Muscle layer of colon (tissue), 2 donors: ENCODE measurements around the gene MTHFD1L.
"Not testable (repeated sequence)": the region's sequence is repeated elsewhere in the genome, so short reads cannot be mapped to it uniquely, and the experiment has no call there.

Source experiments
- H3K27ac ChIP-seq: one replicate; pipeline ENCODE4 v1.7.0; 2013; ENCODE audit warnings: low read depth, mild to moderate bottlenecking, low read length, moderate library complexity
- H3K27me3 ChIP-seq, 2 donors: one replicate each; pipeline ENCODE4 v1.7.0; 2013; ENCODE audit warnings: low read length in 2 of 2, mild to moderate bottlenecking in 2 of 2; ENCODE audit not compliant: insufficient read depth in 2 of 2, control insufficient read depth in 1 of 2
- H3K36me3 ChIP-seq: one replicate; pipeline ENCODE4 v1.7.0; 2013; ENCODE audit warnings: mild to moderate bottlenecking, low read length; ENCODE audit not compliant: insufficient read depth
- H3K4me1 ChIP-seq: one replicate; pipeline ENCODE4 v1.7.0; 2013; ENCODE audit warnings: mild to moderate bottlenecking, low read length; ENCODE audit not compliant: insufficient read depth
- H3K4me3 ChIP-seq, 2 donors: one replicate each; pipeline ENCODE4 v1.7.0; 2013; ENCODE audit warnings: low read length in 2 of 2, low read depth in 1 of 2, mild to moderate bottlenecking in 1 of 2, moderate library complexity in 1 of 2
- H3K9ac ChIP-seq: one replicate; pipeline ENCODE4 v1.7.0; 2013; ENCODE audit warnings: low read length
- H3K9me3 ChIP-seq: one replicate; pipeline ENCODE4 v1.7.0; 2013; ENCODE audit warnings: mild to moderate bottlenecking, low read length
- donor health status: abdominal sarcoma.
- donor health status: Adenocarcinoma of cecum.

MTHFD1L gene

GRCh38 chr6:151125651-151126416 is 260.3 kb downstream of the MTHFD1L start:
- not testable (repeated sequence) for H3K27me3 ChIP-seq, H3K4me3 ChIP-seq, H3K9me3 ChIP-seq, H3K36me3 ChIP-seq, H3K9ac ChIP-seq
- Histone ChIP-seq H3K27ac (peak overlapping the region; percentile 29), H3K4me1 (peaks cover 19% of the 10 kb centered on the region)

GRCh38 chr6:151126417-151126724 is 260.9 kb downstream of the MTHFD1L start:
- not testable (repeated sequence) for H3K9ac ChIP-seq, H3K36me3 ChIP-seq, H3K27ac ChIP-seq, H3K9me3 ChIP-seq, H3K4me3 ChIP-seq, H3K27me3 ChIP-seq
- H3K4me1 ChIP-seq, result peaks cover 19% of the 10 kb centered on the region

- not testable (repeated sequence) for H3K4me3 ChIP-seq, H3K9me3 ChIP-seq, H3K27ac ChIP-seq, H3K36me3 ChIP-seq, H3K27me3 ChIP-seq, H3K9ac ChIP-seq
- H3K4me1 ChIP-seq, result peaks cover 13% of the 10 kb centered on the region
Observed at GRCh38 chr6:151127133-151127798, 261.8 kb downstream of the MTHFD1L start.

GRCh38 chr6:151128763-151129370 is 263.4 kb downstream of the MTHFD1L start:
- Histone ChIP-seq H3K9me3 (no peaks in the 10 kb centered on the region), H3K4me1 (peaks cover 12% of the 10 kb centered on the region), H3K36me3 (no peaks in the 10 kb centered on the region), H3K9ac (no peak overlapping the region), H3K27me3 (no peaks in the 10 kb centered on the region), H3K27ac (no peak overlapping the region), H3K4me3 (no peak overlapping the region)

- no peaks in the 10 kb centered on the region for H3K36me3 ChIP-seq
- no peak overlapping the region for H3K27ac ChIP-seq
- H3K4me3 ChIP-seq, result no peak overlapping the region
- no peaks in the 10 kb centered on the region for H3K9me3 ChIP-seq
- H3K4me1 ChIP-seq, result peaks cover 8% of the 10 kb centered on the region
- H3K9ac ChIP-seq, result no peak overlapping the region
- no peaks in the 10 kb centered on the region for H3K27me3 ChIP-seq
Observed at GRCh38 chr6:151130329-151130728, 264.8 kb downstream of the MTHFD1L start.

GRCh38 chr6:151131324-151132007 is 266.0 kb downstream of the MTHFD1L start:
- no peaks in the 10 kb centered on the region for H3K36me3 ChIP-seq
- H3K4me1 ChIP-seq, result no peaks in the 10 kb centered on the region
- no peak overlapping the region for H3K9ac ChIP-seq
- H3K27me3 ChIP-seq, result no peaks in the 10 kb centered on the region
- no peaks in the 10 kb centered on the region for H3K9me3 ChIP-seq
- H3K4me3 ChIP-seq, result no peak overlapping the region
- no peak overlapping the region for H3K27ac ChIP-seq

- H3K36me3 ChIP-seq, result no peaks in the 10 kb centered on the region
- no peak overlapping the region for H3K9ac ChIP-seq
- H3K4me3 ChIP-seq, result peak overlapping the region in 1 of 2 donors; percentile 19
- H3K27ac ChIP-seq, result no peak overlapping the region
- H3K4me1 ChIP-seq, result no peaks in the 10 kb centered on the region
- H3K9me3 ChIP-seq, result no peaks in the 10 kb centered on the region
- no peaks in the 10 kb centered on the region for H3K27me3 ChIP-seq
Observed at GRCh38 chr6:151136141-151136755, 270.7 kb downstream of the MTHFD1L start.

- H3K27ac ChIP-seq, result no peak overlapping the region
- H3K4me1 ChIP-seq, result no peaks in the 10 kb centered on the region
- no peak overlapping the region for H3K9ac ChIP-seq
- no peaks in the 10 kb centered on the region for H3K36me3 ChIP-seq
- no peak overlapping the region for H3K4me3 ChIP-seq
- no peaks in the 10 kb centered on the region for H3K27me3 ChIP-seq
- no peaks in the 10 kb centered on the region for H3K9me3 ChIP-seq
Observed at GRCh38 chr6:151137542-151137941, 272.0 kb downstream of the MTHFD1L start.

GRCh38 chr6:151139524-151139923 is 274.0 kb downstream of the MTHFD1L start:
- Histone ChIP-seq H3K4me1 (no peaks in the 10 kb centered on the region), H3K27me3 (no peaks in the 10 kb centered on the region), H3K4me3 (no peak overlapping the region), H3K9me3 (no peaks in the 10 kb centered on the region), H3K9ac (no peak overlapping the region), H3K27ac (no peak overlapping the region), H3K36me3 (no peaks in the 10 kb centered on the region)

GRCh38 chr6:151140767-151141166 is 275.3 kb downstream of the MTHFD1L start:
- Histone ChIP-seq H3K36me3 (no peaks in the 10 kb centered on the region), H3K4me1 (no peaks in the 10 kb centered on the region), H3K27me3 (no peaks in the 10 kb centered on the region), H3K4me3 (no peak overlapping the region), H3K9ac (no peak overlapping the region), H3K27ac (no peak overlapping the region), H3K9me3 (no peaks in the 10 kb centered on the region)

- H3K27ac ChIP-seq, result no peak overlapping the region
- no peaks in the 10 kb centered on the region for H3K4me1 ChIP-seq
- H3K9me3 ChIP-seq, result no peaks in the 10 kb centered on the region
- no peak overlapping the region for H3K9ac ChIP-seq
- H3K36me3 ChIP-seq, result no peaks in the 10 kb centered on the region
- no peaks in the 10 kb centered on the region for H3K27me3 ChIP-seq
- no peak overlapping the region for H3K4me3 ChIP-seq
Observed at GRCh38 chr6:151141685-151142084, 276.2 kb downstream of the MTHFD1L start.
